DND-41 (cell line): ENCODE measurements around the gene CNIH2.

ENCODE experiments used
- EZH2 ChIP-seq: IDR thresholded peaks from 3 replicates; pipeline ENCODE4 v1.6.1; 2012; ENCODE audit warnings: borderline replicate concordance, low read depth, mild to moderate bottlenecking, moderate library complexity, low read length, inconsistent platforms; ENCODE audit not compliant: severe bottlenecking
- TF ChIP-seq, protein P1 (sequence below): IDR thresholded peaks from 2 replicates; pipeline ENCODE4 v1.5.1; 2012; ENCODE audit warnings: borderline replicate concordance, low read length, moderate library complexity, mild to moderate bottlenecking; ENCODE audit not compliant: poor library complexity, severe bottlenecking; ENCODE audit errors: extremely low read depth

GRCh38 chr11:66272596-66272995 lies 5.4 kb upstream of the CNIH2 start:
- TF ChIP-seq, protein P1, sequence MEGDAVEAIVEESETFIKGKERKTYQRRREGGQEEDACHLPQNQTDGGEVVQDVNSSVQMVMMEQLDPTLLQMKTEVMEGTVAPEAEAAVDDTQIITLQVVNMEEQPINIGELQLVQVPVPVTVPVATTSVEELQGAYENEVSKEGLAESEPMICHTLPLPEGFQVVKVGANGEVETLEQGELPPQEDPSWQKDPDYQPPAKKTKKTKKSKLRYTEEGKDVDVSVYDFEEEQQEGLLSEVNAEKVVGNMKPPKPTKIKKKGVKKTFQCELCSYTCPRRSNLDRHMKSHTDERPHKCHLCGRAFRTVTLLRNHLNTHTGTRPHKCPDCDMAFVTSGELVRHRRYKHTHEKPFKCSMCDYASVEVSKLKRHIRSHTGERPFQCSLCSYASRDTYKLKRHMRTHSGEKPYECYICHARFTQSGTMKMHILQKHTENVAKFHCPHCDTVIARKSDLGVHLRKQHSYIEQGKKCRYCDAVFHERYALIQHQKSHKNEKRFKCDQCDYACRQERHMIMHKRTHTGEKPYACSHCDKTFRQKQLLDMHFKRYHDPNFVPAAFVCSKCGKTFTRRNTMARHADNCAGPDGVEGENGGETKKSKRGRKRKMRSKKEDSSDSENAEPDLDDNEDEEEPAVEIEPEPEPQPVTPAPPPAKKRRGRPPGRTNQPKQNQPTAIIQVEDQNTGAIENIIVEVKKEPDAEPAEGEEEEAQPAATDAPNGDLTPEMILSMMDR, result no peak
- TF ChIP-seq EZH2, result no peak
